SK-N-SH (cell line): ENCODE results near the gene SCAPER. TPM values are rescaled to one million over a fixed set of nuclear protein-coding genes. Genes with fewer than 3 reads are reported as not detected.

Experiments used
- CTCF ChIA-PET: fragments of 300-600, 350-600 bp; formaldehyde crosslinking; extraction: SDS; loops from one replicate; lab custom pipeline; 2021; lab: Yijun Ruan, JAX
- POLR2A ChIA-PET: fragments of 350-600 bp; sonication (Branson Sonifier 250); formaldehyde crosslinking; extraction: SDS; loops from one replicate; lab custom pipeline; 2020; ENCODE audit warnings: antibody characterized with exemption, inconsistent platforms; lab: Yijun Ruan, JAX
- DNase-seq: peaks from one replicate; pipeline ENCODE4 v3.0.0; 2012
- H2AFZ ChIP-seq: fragments of 200-600 bp; sonication (generic); 2 replicates; pipeline ENCODE4 v1.8.1; 2016; ENCODE audit warnings: antibody characterized with exemption, mild to moderate bottlenecking, low read depth
- H3F3A ChIP-seq: fragments of 200-600 bp; sonication (generic); replicated peaks from 2 replicates; pipeline ENCODE3; 2016; ENCODE audit warnings: antibody characterized with exemption, mild to moderate bottlenecking; ENCODE audit not compliant: insufficient read depth
- H3K27ac ChIP-seq, 2 experiments: fragments of 200-500 bp in 1 of 2; fragments of 200-600 bp in 1 of 2; sonication (Bioruptor generic) in 1 of 2; sonication (generic), shearing (Covaris generic) in 1 of 2; 2 replicates each; pipeline versions ENCODE4 v1.5.1 to v1.6.1; 2014 to 2016; ENCODE audit warnings: low read depth in 2 of 2, inconsistent platforms in 1 of 2, low read length in 1 of 2, mild to moderate bottlenecking in 1 of 2, mixed read lengths in 1 of 2
- H3K27me3 ChIP-seq: fragments of 200-600 bp; sonication (generic), shearing (Covaris generic); 2 replicates; pipeline ENCODE4 v1.6.1; 2016; ENCODE audit warnings: mixed run types; ENCODE audit not compliant: insufficient read depth
- H3K36me3 ChIP-seq, 2 experiments: fragments of 200-500 bp in 1 of 2; fragments of 200-600 bp in 1 of 2; sonication (Bioruptor generic) in 1 of 2; sonication (generic) in 1 of 2; replicated peaks in 1 of 2; 2 replicates each; pipeline versions ENCODE3 to v1.5.1; 2014 to 2016; ENCODE audit warnings: low read length in 1 of 2, mild to moderate bottlenecking in 1 of 2; ENCODE audit not compliant: insufficient read depth in 2 of 2, control insufficient read depth in 1 of 2
- H3K4me1 ChIP-seq, 2 experiments: fragments of 200-500 bp in 1 of 2; fragments of 200-600 bp in 1 of 2; sonication (Bioruptor generic) in 1 of 2; sonication (generic), shearing (Covaris generic) in 1 of 2; 2 replicates each; pipeline versions ENCODE4 v1.5.1 to v1.6.1; 2014 to 2016; ENCODE audit warnings: low read depth in 1 of 2, low read length in 1 of 2, mixed run types in 1 of 2; ENCODE audit not compliant: insufficient read depth in 2 of 2, control insufficient read depth in 1 of 2
- H3K4me2 ChIP-seq: fragments of 200-600 bp; sonication (generic), shearing (Covaris generic); 2 replicates; pipeline ENCODE4 v1.6.1; 2017; ENCODE audit warnings: mixed run types
- H3K4me3 ChIP-seq, 2 experiments: fragments of 200-500 bp in 1 of 2; fragments of 200-600 bp in 1 of 2; sonication (Bioruptor generic) in 1 of 2; sonication (generic), shearing (Covaris generic) in 1 of 2; 2 replicates each; pipeline versions ENCODE4 v1.5.1 to v1.8.1; 2014 to 2016; ENCODE audit warnings: low read depth in 2 of 2, inconsistent platforms in 1 of 2, low read length in 1 of 2, mild to moderate bottlenecking in 1 of 2, mixed read lengths in 1 of 2, moderate library complexity in 1 of 2
- H3K79me2 ChIP-seq: fragments of 200-600 bp; sonication (generic); 2 replicates; pipeline ENCODE4 v1.8.1; 2017; ENCODE audit warnings: mild to moderate bottlenecking; ENCODE audit not compliant: insufficient read depth
- H3K9ac ChIP-seq: fragments of 200-600 bp; sonication (generic); 2 replicates; pipeline ENCODE4 v1.6.1; 2017; ENCODE audit warnings: mixed run types
- H3K9me2 ChIP-seq: fragments of 200-600 bp; sonication (generic); 2 replicates; pipeline ENCODE4 v1.6.1; 2017; ENCODE audit warnings: mixed run types
- H3K9me3 ChIP-seq: fragments of 200-600 bp; sonication (generic); 2 replicates; pipeline ENCODE4 v1.6.1; 2017; ENCODE audit warnings: mixed run types, mild to moderate bottlenecking, moderate library complexity
- H4K20me1 ChIP-seq: fragments of 200-600 bp; sonication (generic); 2 replicates; pipeline ENCODE4 v1.6.1; 2017; ENCODE audit warnings: mild to moderate bottlenecking, mixed run types; ENCODE audit not compliant: insufficient read depth
- ELF1 ChIP-seq: IDR thresholded peaks from 2 replicates; pipeline ENCODE4 v1.4.0; 2012
- EP300 ChIP-seq, 2 experiments: IDR thresholded peaks; 2 replicates each; pipeline versions ENCODE4 v1.4.0 to v1.6.1; 2012; ENCODE audit warnings: borderline replicate concordance in 1 of 2, low read depth in 1 of 2, low read length in 1 of 2
- EZH2phosphoT487 ChIP-seq: fragments of 200-600 bp; sonication (generic); IDR thresholded peaks from 2 replicates; pipeline ENCODE4 v1.6.1; 2017; ENCODE audit warnings: low read depth, mixed run types, mild to moderate bottlenecking, antibody characterized with exemption, moderate library complexity, borderline replicate concordance
- FOXJ3 ChIP-seq: sonication (generic); formaldehyde crosslinking; IDR thresholded peaks from 2 replicates; pipeline ENCODE4 v1.5.1; 2020; ENCODE audit warnings: mild to moderate bottlenecking, missing genetic modification reagents
- GATA2 ChIP-seq: sonication (generic); formaldehyde crosslinking; IDR thresholded peaks from 2 replicates; pipeline ENCODE4 v1.5.0; 2020; ENCODE audit warnings: mild to moderate bottlenecking, missing genetic modification reagents
- IRF3 ChIP-seq: fragments of 150-350 bp; IDR thresholded peaks from 2 replicates; pipeline ENCODE4 v1.6.1; 2016; ENCODE audit warnings: mild to moderate bottlenecking, low read depth, low read length
- JUND ChIP-seq: IDR thresholded peaks from 2 replicates; pipeline ENCODE4 v1.4.0; 2012
- NRF1 ChIP-seq: IDR thresholded peaks from 2 replicates; pipeline ENCODE4 v1.6.1; 2012; ENCODE audit warnings: low read depth, mild to moderate bottlenecking, low read length
- POLR2AphosphoS5 ChIP-seq: IDR thresholded peaks from 2 replicates; pipeline ENCODE4 v1.6.1; 2012; ENCODE audit warnings: low read depth, low read length
- RAD21 ChIP-seq: IDR thresholded peaks from 2 replicates; pipeline ENCODE4 v1.6.1; 2012; ENCODE audit warnings: mild to moderate bottlenecking, low read length
- REST ChIP-seq: IDR thresholded peaks from 2 replicates; pipeline ENCODE4 v1.6.1; 2012; ENCODE audit warnings: mild to moderate bottlenecking, low read depth, low read length, moderate library complexity
- RFX5 ChIP-seq: IDR thresholded peaks from 2 replicates; pipeline ENCODE4 v1.6.1; 2012; ENCODE audit warnings: mild to moderate bottlenecking, improper control_type of control experiment, low read length
- SIN3A ChIP-seq: IDR thresholded peaks from 2 replicates; pipeline ENCODE4 v1.6.1; 2012; ENCODE audit warnings: low read depth, mild to moderate bottlenecking, low read length, moderate library complexity, borderline replicate concordance
- TCF12 ChIP-seq: IDR thresholded peaks from 2 replicates; pipeline ENCODE4 v1.4.0; 2012
- TEAD4 ChIP-seq: IDR thresholded peaks from 2 replicates; pipeline ENCODE4 v1.4.0; 2012; ENCODE audit warnings: mild to moderate bottlenecking, borderline replicate concordance; ENCODE audit not compliant: insufficient read depth
- USF2 ChIP-seq: fragments of 150-350 bp; IDR thresholded peaks from 2 replicates; pipeline ENCODE4 v1.6.1; 2017; ENCODE audit warnings: antibody characterized with exemption, low read length, low read depth, borderline replicate concordance
- YY1 ChIP-seq: IDR thresholded peaks from 2 replicates; pipeline ENCODE4 v1.4.0; 2012; ENCODE audit warnings: low read depth, mild to moderate bottlenecking
- ZBTB33 ChIP-seq: IDR thresholded peaks from 2 replicates; pipeline ENCODE4 v1.4.0; 2012; ENCODE audit warnings: low read depth, borderline replicate concordance
- WGBS: methylation state at CpG from one replicate; pipeline ENCODE4 v1.1.6; 2017; ENCODE audit warnings: low lambda C conversion rate; 5-methylcytosine and 5-hydroxymethylcytosine counted together
- polyA plus RNA-seq, 3 experiments: library from polyadenylated mRNA; depleted of rRNA; stranded (reverse); fragments of >200 nt; gene quantifications; 2 replicates each; pipeline ENCODE4 v1.2.3, GENCODE V29; 2012

The SCAPER gene
- polyA plus RNA-seq, 1 of the 3 experiments (the other 2 are of a cell fraction): 1.8 TPM

- no peak for TF ChIP-seq ZBTB33
- no peak for TF ChIP-seq GATA2 (CRISPR knock-in tag)
- TF ChIP-seq SIN3A: no peak
- no peak for TF ChIP-seq RAD21
- TF ChIP-seq FOXJ3 (CRISPR knock-in tag): no peak
- no peak for TF ChIP-seq USF2
These were observed 141.1 kb downstream of the SCAPER start (continued) for GRCh38 chr15:76764004-76764403.

- POLR2A ChIA-PET: no interaction called here
- no peak overlapping the region for H3K4me3 ChIP-seq
- H4K20me1 ChIP-seq: no peaks in the 10 kb centered on the region
- H3K9me2 ChIP-seq: no peaks in the 10 kb centered on the region
- H3K9me3 ChIP-seq: no peaks in the 10 kb centered on the region
- no peak overlapping the region for H3K9ac ChIP-seq
- TF ChIP-seq YY1 (no peak), RFX5 (no peak), TCF12 (no peak), POLR2AphosphoS5 (no peak), EP300 (IDR thresholded peaks at IDR 0.05; ENCODE audit: borderline replicate concordance in 1 of 2, low read depth in 1 of 2, low read length in 1 of 2) (no peak), JUND (no peak), EZH2phosphoT487 (no peak), ELF1 (no peak), TEAD4 (no peak), NRF1 (no peak), REST (no peak), IRF3 (no peak)
- no peak for DNase-seq
- H3K4me2 ChIP-seq: no peak overlapping the region
- H3K27ac ChIP-seq: no peak overlapping the region
- H3K36me3 ChIP-seq: peaks cover 26 to 30% of the 10 kb centered on the region in 2 experiments
- no peaks in the 10 kb centered on the region for H3K79me2 ChIP-seq
- H2AFZ ChIP-seq: no peak overlapping the region
- 87% methylated on average over 2 of the region's 2 CpGs for WGBS
- no peaks in the 10 kb centered on the region for H3K27me3 ChIP-seq
- H3K4me1 ChIP-seq: no peaks in the 10 kb centered on the region
- CTCF ChIA-PET: no interaction called here
- no peaks in the 10 kb centered on the region for H3F3A ChIP-seq
These were observed 141.6 kb downstream of the SCAPER start for GRCh38 chr15:76763554-76763953.
